HG03558 (cell line): Measurements from ENCODE around the gene ZFHX3.

Experiments used
- ATAC-seq: cut with Tn5 transposase; IDR thresholded peaks from one replicate; pipeline ENCODE4 v1.9.1; 2021; ENCODE audit warnings: moderate number of reproducible peaks; ENCODE audit not compliant: unreplicated experiment; ENCODE audit errors: extremely low read depth

ZFHX3 gene

GRCh38 chr16:72739577-72739976 lies 308.4 kb downstream of the ZFHX3 start:
- no peak for ATAC-seq

- ATAC-seq = no peak
Measured at GRCh38 chr16:72736074-72736473, 311.9 kb downstream of the ZFHX3 start.
